ENCODE data around the gene MGAM2.

GRCh38 chr7:142125256-142125955, 13.9 kb downstream of the MGAM2 start:
- TF ChIP-seq POLR2A (IDR thresholded peaks at IDR 0.05) = no peak
- no peak for TF ChIP-seq CTCF (IDR thresholded peaks at IDR 0.05)
- TF ChIP-seq POLR2AphosphoS5 (IDR thresholded peaks at IDR 0.05) = no peak
- no peak for TF ChIP-seq EP300 (IDR thresholded peaks at IDR 0.05; ENCODE audit: low read depth)

Measured in transverse colon (tissue), 4 donors.